Lung (tissue), 12 donors: Measurements from ENCODE around the gene TIMP3. TPM values are rescaled to one million over a fixed set of nuclear protein-coding genes. Genes with fewer than 3 reads are reported as not detected.
"Not testable (repeated sequence)": the region's sequence is repeated elsewhere in the genome, so short reads cannot be mapped to it uniquely, and the experiment has no call there.

ENCODE experiments used
- ATAC-seq: fragments of 200-7000 bp; cut with Tn5 transposase; one replicate; pipeline ENCODE4 v1.9.1; 2020; ENCODE audit warnings: moderate number of reproducible peaks; ENCODE audit not compliant: insufficient read depth, low FRiP score
- DNase-seq, 3 donors: peaks; one replicate each; pipeline ENCODE4 v3.0.0-alpha.2; 2013 to 2017
- H3K27ac ChIP-seq, 2 donors: one replicate each; pipeline ENCODE4 v1.5.1; 2013; ENCODE audit warnings: mild to moderate bottlenecking in 2 of 2, moderate library complexity in 2 of 2, control low read depth in 1 of 2, inconsistent platforms in 1 of 2, low read depth in 1 of 2, low read length in 1 of 2
- H3K27me3 ChIP-seq, 3 donors: one replicate each; pipeline ENCODE4 v1.5.1; 2013; ENCODE audit warnings: low read length in 2 of 3; ENCODE audit not compliant: control insufficient read depth in 3 of 3, insufficient read depth in 3 of 3
- H3K36me3 ChIP-seq, 4 donors: one replicate each; pipeline ENCODE4 v1.5.1; 2013; ENCODE audit warnings: low read length in 4 of 4, mild to moderate bottlenecking in 1 of 4, moderate library complexity in 1 of 4; ENCODE audit not compliant: control insufficient read depth in 4 of 4, insufficient read depth in 4 of 4
- H3K4me1 ChIP-seq, 5 donors: one replicate each; pipeline ENCODE4 v1.5.1; 2013; ENCODE audit warnings: low read length in 5 of 5, mild to moderate bottlenecking in 2 of 5, moderate library complexity in 1 of 5; ENCODE audit not compliant: control insufficient read depth in 5 of 5, insufficient read depth in 5 of 5
- H3K4me3 ChIP-seq: one replicate; pipeline ENCODE4 v1.5.1; 2013; ENCODE audit warnings: mild to moderate bottlenecking, control low read depth, moderate library complexity
- H3K9ac ChIP-seq, 2 donors: one replicate each; pipeline ENCODE4 v1.5.1; 2013; ENCODE audit warnings: low read length in 2 of 2, control low read depth in 1 of 2; ENCODE audit not compliant: insufficient read depth in 1 of 2
- H3K9me3 ChIP-seq, 4 donors: one replicate each; pipeline ENCODE4 v1.5.1; 2013; ENCODE audit warnings: low read length in 3 of 4, mild to moderate bottlenecking in 1 of 4, moderate library complexity in 1 of 4; ENCODE audit not compliant: control insufficient read depth in 4 of 4, insufficient read depth in 3 of 4
- WGBS, 2 donors: extraction: QIAGEN DNeasy Blood & Tissue Kit; methylation state at CpG; one replicate each; pipeline ENCODE4 v1.1.7; 2013; 5-methylcytosine and 5-hydroxymethylcytosine counted together
- polyA plus RNA-seq, 2 donors: library from polyadenylated mRNA; stranded (reverse); fragments of 200-250 nt; gene quantifications; one replicate each; pipeline ENCODE4 v1.2.1, GENCODE V29; 2013
- total RNA-seq, 2 donors: library from RNA; depleted of rRNA in 1 of 2; stranded (reverse); fragments of >200 nt in 1 of 2; gene quantifications; one replicate each; pipeline ENCODE4 v1.2.1, GENCODE V29; 2014 to 2021
- TF ChIP-seq, protein P1 (sequence below): IDR thresholded peaks from 2 replicates; pipeline ENCODE4 v1.5.1; 2012; ENCODE audit warnings: mild to moderate bottlenecking; ENCODE audit errors: control extremely low read depth, extremely low read depth
- donor health status: control.
- donor health status: control.
- donor health status: Bipolar disorder and iron deficiency.
- donor health status: healthy.
- donor health status: DM: yes; HTN: yes; CAD: no.

The TIMP3 gene
- total and polyA plus RNA-seq, 4 donors, result 129 to 547 (median 239) TPM

DNA sequence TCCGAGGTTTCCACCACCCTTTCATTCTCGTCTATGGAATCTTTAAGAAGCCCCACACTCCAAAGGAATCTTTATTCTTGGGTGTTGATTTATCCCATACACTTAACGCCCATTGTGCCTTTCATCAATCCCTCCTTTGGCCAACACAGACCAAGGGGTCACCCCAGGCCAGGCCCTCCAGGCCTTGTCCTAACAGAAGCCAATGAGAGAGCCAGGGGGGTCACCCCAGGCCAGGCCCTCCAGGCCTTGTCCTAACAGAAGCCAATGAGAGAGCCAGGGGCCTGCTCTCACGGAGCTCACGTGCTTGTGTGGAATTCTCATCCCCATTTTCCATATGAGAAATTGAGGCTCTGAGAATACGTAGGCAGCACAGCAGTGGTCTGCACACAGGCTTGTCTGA, 47.9 kb upstream of the TIMP3 start:
- H3K9me3 ChIP-seq, result no peaks in the 10 kb centered on the region
- no peaks in the 10 kb centered on the region for H3K36me3 ChIP-seq
- no peak overlapping the region for H3K9ac ChIP-seq
- ATAC-seq (no peak), DNase-seq (no peak)
- H3K27ac ChIP-seq, result peak overlapping the region in 1 of 2 donors; percentile 3
- TF ChIP-seq, protein P1, sequence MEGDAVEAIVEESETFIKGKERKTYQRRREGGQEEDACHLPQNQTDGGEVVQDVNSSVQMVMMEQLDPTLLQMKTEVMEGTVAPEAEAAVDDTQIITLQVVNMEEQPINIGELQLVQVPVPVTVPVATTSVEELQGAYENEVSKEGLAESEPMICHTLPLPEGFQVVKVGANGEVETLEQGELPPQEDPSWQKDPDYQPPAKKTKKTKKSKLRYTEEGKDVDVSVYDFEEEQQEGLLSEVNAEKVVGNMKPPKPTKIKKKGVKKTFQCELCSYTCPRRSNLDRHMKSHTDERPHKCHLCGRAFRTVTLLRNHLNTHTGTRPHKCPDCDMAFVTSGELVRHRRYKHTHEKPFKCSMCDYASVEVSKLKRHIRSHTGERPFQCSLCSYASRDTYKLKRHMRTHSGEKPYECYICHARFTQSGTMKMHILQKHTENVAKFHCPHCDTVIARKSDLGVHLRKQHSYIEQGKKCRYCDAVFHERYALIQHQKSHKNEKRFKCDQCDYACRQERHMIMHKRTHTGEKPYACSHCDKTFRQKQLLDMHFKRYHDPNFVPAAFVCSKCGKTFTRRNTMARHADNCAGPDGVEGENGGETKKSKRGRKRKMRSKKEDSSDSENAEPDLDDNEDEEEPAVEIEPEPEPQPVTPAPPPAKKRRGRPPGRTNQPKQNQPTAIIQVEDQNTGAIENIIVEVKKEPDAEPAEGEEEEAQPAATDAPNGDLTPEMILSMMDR, result no peak
- H3K4me3 ChIP-seq, result no peak overlapping the region
- H3K27me3 ChIP-seq, result no peaks in the 10 kb centered on the region
- 88 to 92% methylated on average over 6 of the region's 6 CpGs for WGBS, 2 donors
- peaks cover 0 to 8% (median 0%) of the 10 kb centered on the region in 5 donors for H3K4me1 ChIP-seq

DNA sequence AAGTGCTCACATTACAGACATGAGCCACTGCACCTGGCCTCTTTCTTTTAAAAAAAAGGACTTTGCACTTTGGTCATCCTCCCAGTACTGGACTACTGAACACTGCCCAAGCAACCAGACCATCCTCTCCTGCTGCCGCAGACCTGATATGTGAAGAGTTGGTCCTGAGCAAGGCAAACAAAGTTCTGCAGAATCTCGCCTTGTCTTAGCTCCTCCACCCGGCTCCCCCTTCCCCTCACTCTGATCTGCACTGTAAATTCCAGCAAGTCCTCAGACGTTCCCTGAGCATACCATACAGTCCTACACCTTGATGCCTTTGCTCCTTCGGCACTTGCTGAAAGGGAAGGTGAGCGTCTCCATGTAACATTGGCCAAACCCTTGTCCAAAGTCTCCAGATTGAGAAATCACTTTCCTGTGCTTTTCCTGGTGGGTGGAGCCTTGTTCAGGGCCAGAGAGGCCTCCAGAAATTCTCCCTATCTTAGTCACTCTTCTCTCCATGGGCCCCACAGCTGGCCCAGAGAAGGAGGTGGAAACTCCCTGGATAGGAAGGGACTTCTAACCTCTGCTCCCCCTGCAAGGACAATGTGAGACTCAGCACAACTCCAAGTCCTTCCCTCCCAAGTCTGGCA, 47.0 kb upstream of the TIMP3 start:
- Histone ChIP-seq H3K36me3 (no peaks in the 10 kb centered on the region), H3K4me3 (no peak overlapping the region), H3K9ac (no peak overlapping the region), H3K27me3 (no peaks in the 10 kb centered on the region), H3K9me3 (no peaks in the 10 kb centered on the region), H3K27ac (peak overlapping the region in 1 of 2 donors; percentile 49), H3K4me1 (peaks cover 0 to 8% (median 0%) of the 10 kb centered on the region in 5 donors)
- TF ChIP-seq, protein P1, result no peak
- DNase-seq (no peak), ATAC-seq (peak; percentile 14)
- 56 to 67% methylated on average over 6 of the region's 6 CpGs for WGBS, 2 donors

DNA sequence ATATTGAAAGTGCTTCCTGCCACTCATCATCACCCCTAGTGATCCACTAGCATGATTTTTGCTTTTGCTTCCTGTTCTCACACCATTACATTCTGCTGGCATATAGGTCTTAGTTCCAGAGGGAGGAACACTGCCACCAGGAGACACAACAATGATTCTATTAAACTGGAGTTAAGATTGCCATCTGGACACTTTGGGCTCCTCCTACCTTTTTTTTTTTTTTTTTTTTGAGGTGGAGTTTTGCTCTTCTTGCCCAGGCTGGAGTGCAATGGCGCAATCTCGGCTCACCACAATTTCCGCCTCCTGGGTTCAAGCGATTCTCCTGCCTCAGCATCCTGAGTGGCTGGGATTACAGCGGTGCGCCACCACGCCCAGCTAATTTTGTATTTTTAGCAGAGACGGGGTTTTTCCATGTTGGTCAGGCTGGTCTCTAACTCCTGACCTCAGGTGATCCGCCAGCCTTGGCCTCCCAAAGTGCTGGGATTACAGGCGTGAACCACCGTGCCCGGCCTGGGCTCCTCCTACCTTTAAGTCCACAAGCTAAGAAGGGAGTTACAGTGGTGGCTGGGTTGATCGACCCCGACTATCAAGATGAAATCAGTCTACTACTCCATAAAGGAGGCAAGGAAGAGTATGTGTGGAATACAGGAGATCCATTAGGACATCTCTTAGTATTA, 44.3 kb upstream of the TIMP3 start:
- 92 to 94% methylated on average over 14 of the region's 14 CpGs for WGBS, 2 donors
- H3K4me3 ChIP-seq, DNase-seq, H3K27me3 ChIP-seq, H3K9ac ChIP-seq, ATAC-seq, H3K9me3 ChIP-seq, H3K36me3 ChIP-seq, H3K27ac ChIP-seq: not testable (repeated sequence)
- peaks cover 0 to 17% (median 4%) of the 10 kb centered on the region in 5 donors for H3K4me1 ChIP-seq

GRCh38 chr22:32758866-32759385, 42.6 kb upstream of the TIMP3 start:
- 94% methylated on average over 3 of the region's 3 CpGs for WGBS, 2 donors
- no peak for ATAC-seq
- no peak overlapping the region for H3K9ac ChIP-seq
- no peak overlapping the region for H3K27ac ChIP-seq
- no peaks in the 10 kb centered on the region for H3K27me3 ChIP-seq
- H3K4me1 ChIP-seq, result peaks cover 0 to 18% (median 9%) of the 10 kb centered on the region in 5 donors
- H3K36me3 ChIP-seq, result no peaks in the 10 kb centered on the region
- no peak for DNase-seq
- no peak overlapping the region for H3K4me3 ChIP-seq
- TF ChIP-seq, protein P1, result no peak
- H3K9me3 ChIP-seq, result no peaks in the 10 kb centered on the region
